Keratinocyte (primary cell): ENCODE results near the gene LSM7. TPM values are rescaled to one million over a fixed set of nuclear protein-coding genes. Genes with fewer than 3 reads are reported as not detected.

Source experiments
- DNase-seq: peaks from one replicate; pipeline ENCODE4 v3.0.0-alpha.2; 2011; ENCODE audit warnings: low read depth, missing footprints, low spot score
- FAIRE-seq: peaks from 2 replicates; lab custom pipeline; 2011; peaks lifted over from hg19 to GRCh38; lab: Jason Lieb, UNC
- H2AFZ ChIP-seq: 2 replicates; pipeline ENCODE4 v1.6.0; 2012; ENCODE audit warnings: low read length, control low read depth, inconsistent platforms; ENCODE audit not compliant: control insufficient read depth
- H3K27ac ChIP-seq: 2 replicates; pipeline ENCODE4 v1.5.1; 2011; ENCODE audit warnings: low read length; ENCODE audit not compliant: control insufficient read depth, insufficient read depth
- H3K27me3 ChIP-seq: 3 replicates; pipeline ENCODE4 v1.6.0; 2011; ENCODE audit warnings: low read length; ENCODE audit not compliant: control insufficient read depth, insufficient read depth; ENCODE audit errors: extremely low read depth
- H3K36me3 ChIP-seq, 2 experiments: 2 replicates in 1 of 2; 3 replicates in 1 of 2; pipeline ENCODE4 v1.5.1; 2011; ENCODE audit warnings: low read length in 2 of 2, mild to moderate bottlenecking in 1 of 2; ENCODE audit not compliant: control insufficient read depth in 2 of 2, insufficient read depth in 2 of 2; ENCODE audit errors: extremely low read depth in 1 of 2
- H3K4me1 ChIP-seq: 3 replicates; pipeline ENCODE4 v1.5.1; 2011; ENCODE audit warnings: low read length; ENCODE audit not compliant: control insufficient read depth, insufficient read depth; ENCODE audit errors: extremely low read depth
- H3K4me2 ChIP-seq: 3 replicates; pipeline ENCODE4 v1.6.0; 2011; ENCODE audit warnings: low read depth, low read length; ENCODE audit not compliant: control insufficient read depth, insufficient read depth; ENCODE audit errors: extremely low read depth
- H3K4me3 ChIP-seq, 3 experiments: fragments of 200-600 bp in 1 of 3; sonication (generic) in 1 of 3; 2 replicates in 2 of 3; 3 replicates in 1 of 3; pipeline ENCODE4 v1.5.1; 2011 to 2016; ENCODE audit warnings: low read length in 3 of 3, mild to moderate bottlenecking in 3 of 3, control low read depth in 2 of 3, inconsistent platforms in 1 of 3, low read depth in 1 of 3, mixed read lengths in 1 of 3, mixed run types in 1 of 3, moderate library complexity in 1 of 3; ENCODE audit not compliant: control insufficient read depth in 2 of 3, insufficient read depth in 2 of 3; ENCODE audit errors: extremely low read depth in 1 of 3
- H3K79me2 ChIP-seq: 2 replicates; pipeline ENCODE4 v1.6.0; 2012; ENCODE audit warnings: low read length; ENCODE audit not compliant: control insufficient read depth, insufficient read depth
- H3K9ac ChIP-seq: 3 replicates; pipeline ENCODE4 v1.6.0; 2011; ENCODE audit warnings: low read length; ENCODE audit not compliant: control insufficient read depth, insufficient read depth; ENCODE audit errors: extremely low read depth
- H3K9me1 ChIP-seq: 3 replicates; pipeline ENCODE4 v1.6.0; 2011; ENCODE audit warnings: low read length; ENCODE audit not compliant: control insufficient read depth, insufficient read depth; ENCODE audit errors: extremely low read depth
- H3K9me3 ChIP-seq: 2 replicates; pipeline ENCODE4 v1.5.1; 2012; ENCODE audit warnings: low read depth, low read length; ENCODE audit not compliant: control insufficient read depth
- H4K20me1 ChIP-seq: 3 replicates; pipeline ENCODE4 v1.6.0; 2011; ENCODE audit warnings: low read length; ENCODE audit not compliant: control insufficient read depth, insufficient read depth; ENCODE audit errors: extremely low read depth
- CTCF ChIP-seq, 3 experiments: IDR thresholded peaks in 1 of 3; conservative IDR thresholded peaks in 1 of 3; optimal IDR thresholded peaks in 1 of 3; 2 replicates in 2 of 3; 3 replicates in 1 of 3; pipeline versions ENCODE3 to v1.5.1; 2011; ENCODE audit warnings: low read length in 3 of 3, mild to moderate bottlenecking in 3 of 3, moderate library complexity in 2 of 3, control low read depth in 1 of 3, inconsistent platforms in 1 of 3; ENCODE audit not compliant: insufficient read depth in 2 of 3; ENCODE audit errors: extremely low read depth in 1 of 3
- EZH2 ChIP-seq: IDR thresholded peaks from one replicate; pipeline ENCODE4 v1.6.1; 2012; ENCODE audit warnings: inconsistent platforms, mild to moderate bottlenecking, low read length, moderate library complexity
- dilution Hi-C: fragments of 300-500 bp; cut with MboI; formaldehyde crosslinking; loops from one replicate; pipeline ENCODE4 v1.7.0; 2020; ENCODE audit warnings: low sequenced_read_pairs; ENCODE audit not compliant: extremely low pct_ligation_motif_present
- polyA plus RNA-seq, 5 experiments: library from polyadenylated mRNA; depleted of rRNA in 3 of 5; stranded (reverse) in 3 of 5; stranded (forward) in 1 of 5; unstranded in 1 of 5; fragments of >200 nt; gene quantifications; 1 replicate in 1 of 5; 2 replicates in 3 of 5; 3 replicates in 1 of 5; pipeline versions ENCODE4 v1.2.1 to v1.2.3, GENCODE V29; 2011 to 2012; ENCODE audit warnings: missing spikeins in 2 of 5, low read depth in 1 of 5, low replicate concordance in 1 of 5

Gene LSM7
- polyA plus RNA-seq, 1 donor (not counting 4 experiments of a cell fraction or from before 2014, with no cell fraction given) = 243 TPM

DNA sequence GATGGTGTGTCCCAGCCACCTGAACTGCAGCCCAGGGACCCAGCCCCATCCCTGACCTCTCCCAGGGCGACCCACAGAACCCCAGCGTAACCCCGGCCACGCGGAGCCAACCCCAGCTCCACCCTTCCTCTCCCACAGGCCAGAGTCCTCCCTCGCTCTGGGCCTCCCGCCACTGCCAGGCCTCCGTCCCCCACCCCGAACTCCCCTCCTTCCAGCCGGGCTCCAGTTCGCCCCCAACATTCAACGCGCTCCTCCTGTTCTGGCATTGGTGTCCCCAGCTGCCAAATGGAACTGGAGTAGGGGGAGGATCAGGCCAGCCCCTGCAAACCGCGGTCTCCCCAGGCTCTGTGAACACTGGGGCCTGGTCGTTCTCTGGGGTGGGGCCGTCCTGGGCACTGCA is 27.9 kb downstream of the LSM7 start:
- Histone ChIP-seq H3K27me3 (peaks cover 37% of the 10 kb centered on the region), H3K4me3 (no peak overlapping the region), H3K4me1 (no peaks in the 10 kb centered on the region), H3K9ac (no peak overlapping the region), H3K4me2 (no peak overlapping the region), H3K27ac (no peak overlapping the region), H4K20me1 (no peaks in the 10 kb centered on the region), H2AFZ (no peak overlapping the region), H3K36me3 (no peaks in the 10 kb centered on the region), H3K9me1 (no peaks in the 10 kb centered on the region), H3K79me2 (no peaks in the 10 kb centered on the region), H3K9me3 (no peaks in the 10 kb centered on the region)
- dilution Hi-C loops = no loop called here
- DNase-seq (no peak), FAIRE-seq (no peak)
- TF ChIP-seq CTCF (optimal IDR thresholded peaks at IDR 0.05 in 1 of 3, IDR thresholded peaks at IDR 0.05 in 1 of 3, conservative IDR thresholded peaks at IDR 0.05 in 1 of 3; ENCODE audit: extremely low read depth in 1 of 3, insufficient read depth in 2 of 3, low read length in 3 of 3) (no peak), EZH2 (no peak)

DNA sequence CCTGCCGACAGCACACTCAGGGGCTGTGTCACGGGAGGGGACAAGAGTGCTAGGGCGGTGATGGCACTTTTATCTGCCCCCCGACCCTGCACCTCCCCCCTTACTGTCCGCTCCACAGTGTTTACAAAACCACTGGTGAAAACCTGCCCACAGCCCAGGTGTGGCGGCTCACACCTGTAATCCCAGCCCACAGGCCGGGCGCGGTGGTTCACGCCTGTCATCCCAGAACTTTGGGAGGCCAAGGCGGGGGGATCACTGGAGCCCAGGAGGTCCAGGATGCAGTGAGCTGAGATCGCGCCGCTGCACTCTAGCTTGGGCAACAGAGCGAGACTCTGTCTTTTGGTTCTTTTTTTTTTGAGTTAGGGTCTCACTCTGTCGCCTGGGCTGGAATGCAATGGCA is 32.2 kb downstream of the LSM7 start:
- peaks cover 49% of the 10 kb centered on the region for H3K27me3 ChIP-seq
- H3K9ac ChIP-seq = no peak overlapping the region
- no peak overlapping the region for H3K4me2 ChIP-seq
- FAIRE-seq (no peak), DNase-seq (no peak)
- no peak overlapping the region for H3K4me3 ChIP-seq
- no peaks in the 10 kb centered on the region for H4K20me1 ChIP-seq
- no peak overlapping the region for H2AFZ ChIP-seq
- H3K36me3 ChIP-seq = no peaks in the 10 kb centered on the region
- no peaks in the 10 kb centered on the region for H3K79me2 ChIP-seq
- dilution Hi-C loops = no loop called here
- TF ChIP-seq CTCF (optimal IDR thresholded peaks at IDR 0.05 in 1 of 3, IDR thresholded peaks at IDR 0.05 in 1 of 3, conservative IDR thresholded peaks at IDR 0.05 in 1 of 3; ENCODE audit: extremely low read depth in 1 of 3, insufficient read depth in 2 of 3, low read length in 3 of 3) (no peak), EZH2 (no peak)
- no peaks in the 10 kb centered on the region for H3K4me1 ChIP-seq
- no peaks in the 10 kb centered on the region for H3K9me1 ChIP-seq
- H3K27ac ChIP-seq = no peak overlapping the region
- H3K9me3 ChIP-seq = no peaks in the 10 kb centered on the region
